Stomach (tissue), 9 donors: ENCODE data around the gene MCAT. TPM values are rescaled to one million over a fixed set of nuclear protein-coding genes. Genes with fewer than 3 reads are reported as not detected.
A peak's percentile ranks its signal among the peaks of the same experiment; 100 is the strongest.

Experiments used
- DNase-seq, 2 donors: peaks; one replicate each; pipeline versions ENCODE4 v3.0.0 to v3.0.0-alpha.2; 2013 to 2019
- H3K27ac ChIP-seq, 5 donors: fragments of 200-600 bp in 4 of 5; sonication (generic) in 4 of 5; one replicate each; pipeline ENCODE4 v1.5.1; 2013 to 2019; ENCODE audit warnings: mild to moderate bottlenecking in 1 of 5, moderate library complexity in 1 of 5
- H3K27me3 ChIP-seq, 3 donors: fragments of 200-600 bp; sonication (generic); one replicate each; pipeline ENCODE4 v1.5.1; 2017 to 2019; ENCODE audit warnings: mixed run types in 1 of 3
- H3K36me3 ChIP-seq, 4 donors: fragments of 200-600 bp; sonication (generic); 1 replicate in 3 of 4; 2 replicates in 1 of 4; pipeline ENCODE4 v1.5.1; 2016 to 2019
- H3K4me1 ChIP-seq, 4 donors: fragments of 200-600 bp; sonication (generic); one replicate each; pipeline ENCODE4 v1.5.1; 2016 to 2019
- H3K4me3 ChIP-seq, 4 donors: fragments of 200-600 bp; sonication (generic) in 3 of 4; one replicate each; pipeline ENCODE4 v1.5.1; 2016 to 2019; ENCODE audit warnings: mild to moderate bottlenecking in 1 of 4
- H3K9me3 ChIP-seq, 4 donors: fragments of 200-600 bp; sonication (generic); one replicate each; pipeline ENCODE4 v1.5.1; 2016 to 2019
- CTCF ChIP-seq, 7 experiments: fragments of 450-650 bp in 4 of 7; fragments of 200-600 bp in 3 of 7; sonication (generic) in 3 of 7; IDR thresholded peaks; one replicate each; pipeline ENCODE4 v1.5.1; 2016 to 2019; ENCODE audit warnings: antibody characterized with exemption in 7 of 7, control low read depth in 2 of 7, mild to moderate bottlenecking in 1 of 7
- EP300 ChIP-seq: sonication (generic); formaldehyde crosslinking; IDR thresholded peaks from one replicate; pipeline ENCODE4 v1.6.1; 2017; ENCODE audit warnings: antibody characterized with exemption
- POLR2A ChIP-seq, 4 donors: fragments of 450-650 bp; IDR thresholded peaks; one replicate each; pipeline ENCODE4 v1.6.1; 2016; ENCODE audit warnings: antibody characterized with exemption in 4 of 4, control low read depth in 2 of 4, mild to moderate bottlenecking in 1 of 4, moderate library complexity in 1 of 4
- POLR2AphosphoS5 ChIP-seq, 3 donors: sonication (generic); formaldehyde crosslinking; IDR thresholded peaks; one replicate each; pipeline ENCODE4 v1.6.1; 2016; ENCODE audit warnings: antibody characterized with exemption in 3 of 3
- WGBS, 5 donors: extraction: QIAGEN DNeasy Blood & Tissue Kit in 3 of 5; methylation state at CpG; one replicate each; pipeline versions ENCODE4 v1.1.5 to v1.1.7; 2013 to 2018; 5-methylcytosine and 5-hydroxymethylcytosine counted together
- intact Hi-C: fragments of 100-400 bp; cut with DNase I; formaldehyde crosslinking; loops from one replicate; pipeline ENCODE4 v1.15.1; 2023; ENCODE audit warnings: low total_unique reads
- polyA plus RNA-seq, 3 donors: library from polyadenylated mRNA; stranded (reverse); fragments of 200-250 nt; gene quantifications; one replicate each; pipeline ENCODE4 v1.2.3, GENCODE V29; 2013
- total RNA-seq, 5 donors: library from RNA; depleted of rRNA; stranded (reverse); fragments of >200 nt; gene quantifications; one replicate each; pipeline versions ENCODE4 v1.1.0 to v1.2.3, GENCODE V29; 2014 to 2016
- donor health status: healthy with polysubstance abuse.
- donor health status: Bipolar disorder and iron deficiency.
- donor health status: healthy.

The MCAT gene
- total and polyA plus RNA-seq, 8 donors: 11.7 to 197 (median 19.0) TPM; not detected in 1

GRCh38 chr22:43173976-43174720 lies 30.9 kb upstream of the MCAT start:
- intact Hi-C loops: no loop called here
- Histone ChIP-seq H3K9me3 (no peaks in the 10 kb centered on the region), H3K27ac (no peak overlapping the region), H3K4me3 (no peak overlapping the region), H3K36me3 (peaks cover 44 to 99% (median 93%) of the 10 kb centered on the region in 4 donors), H3K4me1 (peaks cover 0 to 27% (median 21%) of the 10 kb centered on the region in 4 donors), H3K27me3 (no peaks in the 10 kb centered on the region)
- TF ChIP-seq POLR2A (IDR thresholded peaks at IDR 0.05) (no peak), POLR2AphosphoS5 (IDR thresholded peaks at IDR 0.05) (no peak), EP300 (no peak), CTCF (IDR thresholded peaks at IDR 0.05) (no peak)
- 87 to 93% (median 89%) methylated on average over 28 to 39 of the region's 39 CpGs for whole genome bisulfite sequencing, 5 donors
- no peak for DNase-seq

- 92 to 100% (median 99%) methylated on average over 1 to 9 of the region's 9 CpGs for WGBS, 5 donors
- Histone ChIP-seq H3K27ac (no peak overlapping the region), H3K4me1 (peaks cover 0 to 31% (median 27%) of the 10 kb centered on the region in 4 donors), H3K4me3 (no peak overlapping the region), H3K9me3 (no peaks in the 10 kb centered on the region), H3K36me3 (peaks cover 42 to 99% (median 88%) of the 10 kb centered on the region in 4 donors), H3K27me3 (no peaks in the 10 kb centered on the region)
- intact Hi-C loops: no loop called here
- no peak for TF ChIP-seq POLR2A (IDR thresholded peaks at IDR 0.05)
- DNase-seq: no peak
Observed at GRCh38 chr22:43173566-43173965, 30.4 kb upstream of the MCAT start.

GRCh38 chr22:43172191-43172590 lies 29.0 kb upstream of the MCAT start:
- Histone ChIP-seq H3K4me3 (no peak overlapping the region), H3K36me3 (peaks cover 43 to 100% (median 89%) of the 10 kb centered on the region in 4 donors), H3K9me3 (no peaks in the 10 kb centered on the region), H3K4me1 (peaks cover 0 to 43% (median 28%) of the 10 kb centered on the region in 4 donors), H3K27ac (peak overlapping the region in 3 of 5 donors; percentile 59 to 83 (median 78)), H3K27me3 (no peaks in the 10 kb centered on the region)
- DNase-seq: no peak
- 88 to 98% (median 95%) methylated on average over 19 of the region's 19 CpGs for WGBS, 5 donors
- intact Hi-C loops: no loop called here
- no peak for TF ChIP-seq CTCF (IDR thresholded peaks at IDR 0.05)

- H3K4me3 ChIP-seq: peak overlapping the region in 1 of 4 donors; percentile 6
- WGBS, 5 donors: 47 to 62% (median 52%) methylated on average over 10 to 12 of the region's 12 CpGs
- intact Hi-C loops: no loop called here
- peaks cover 43 to 100% (median 90%) of the 10 kb centered on the region in 4 donors for H3K36me3 ChIP-seq
- TF ChIP-seq POLR2AphosphoS5 (IDR thresholded peaks at IDR 0.05) (peak in 1 of 3 donors; percentile 3), EP300 (no peak)
- H3K27me3 ChIP-seq: no peaks in the 10 kb centered on the region
- H3K27ac ChIP-seq: peak overlapping the region; percentile 53 to 83 (median 63)
- DNase-seq: peak; percentile 58 to 77
- H3K4me1 ChIP-seq: peaks cover 0 to 45% (median 28%) of the 10 kb centered on the region in 4 donors
- H3K9me3 ChIP-seq: no peaks in the 10 kb centered on the region
Observed at GRCh38 chr22:43171607-43172006, 28.4 kb upstream of the MCAT start.

- Histone ChIP-seq H3K27me3 (no peaks in the 10 kb centered on the region), H3K36me3 (peaks cover 43 to 100% (median 87%) of the 10 kb centered on the region in 4 donors), H3K27ac (peak overlapping the region; percentile 53 to 83 (median 63)), H3K9me3 (no peaks in the 10 kb centered on the region), H3K4me1 (peaks cover 0 to 45% (median 28%) of the 10 kb centered on the region in 4 donors), H3K4me3 (peak overlapping the region in 1 of 4 donors; percentile 6)
- TF ChIP-seq POLR2A (IDR thresholded peaks at IDR 0.05): no peak
- no peak for TF ChIP-seq EP300
- peak in 1 of 3 donors; percentile 4 for TF ChIP-seq POLR2AphosphoS5 (IDR thresholded peaks at IDR 0.05)
- no peak for TF ChIP-seq CTCF (IDR thresholded peaks at IDR 0.05)
- intact Hi-C loops: no loop called here
- 39 to 68% (median 54%) methylated on average over 8 to 14 of the region's 14 CpGs for WGBS, 5 donors
- peak in 1 of 2 donors; percentile 52 for DNase-seq
Observed at GRCh38 chr22:43171019-43171491, 27.9 kb upstream of the MCAT start.
